H1 (cell line): ENCODE results near the gene PLA2G4A. TPM values are rescaled to one million over a fixed set of nuclear protein-coding genes. Genes with fewer than 3 reads are reported as not detected.
A peak's percentile ranks its signal among the peaks of the same experiment; 100 is the strongest.

Experiments
- CTCF ChIA-PET: fragments of 300-600 bp; sonication (Branson Sonifier 250); formaldehyde crosslinking; loops from one replicate; lab custom pipeline; 2021; ENCODE audit not compliant: partially characterized antibody; lab: Charles Lee
- POLR2A ChIA-PET: fragments of 300-600 bp; sonication (Branson Sonifier 250); formaldehyde crosslinking; loops from one replicate; lab custom pipeline; 2021; ENCODE audit warnings: inconsistent platforms; ENCODE audit not compliant: partially characterized antibody; lab: Charles Lee
- DNase-seq, 2 experiments: peaks; one replicate each; pipeline versions ENCODE4 v3.0.0 to v3.0.0-alpha.2; 2010 to 2022; ENCODE audit warnings: low spot score in 2 of 2, low read depth in 1 of 2, mixed read lengths in 1 of 2
- FAIRE-seq: peaks from 2 replicates; lab custom pipeline; 2011; peaks lifted over from hg19 to GRCh38; lab: Jason Lieb, UNC
- H2AFZ ChIP-seq: 2 replicates; pipeline ENCODE4 v1.8.1; 2012; ENCODE audit warnings: low read length, inconsistent platforms
- H2AK5ac ChIP-seq: 2 replicates; pipeline ENCODE4 v1.6.1; 2013; ENCODE audit warnings: low read depth, low read length
- H2BK120ac ChIP-seq: replicated peaks from 2 replicates; pipeline ENCODE3; 2013; ENCODE audit warnings: low read depth, low read length, inconsistent platforms
- H2BK12ac ChIP-seq: 2 replicates; pipeline ENCODE4 v1.6.1; 2013; ENCODE audit warnings: low read depth, low read length
- H2BK15ac ChIP-seq: 2 replicates; pipeline ENCODE4 v1.6.1; 2013; ENCODE audit warnings: low read length
- H2BK20ac ChIP-seq: 2 replicates; pipeline ENCODE4 v1.6.1; 2013; ENCODE audit warnings: low read length
- H2BK5ac ChIP-seq: 2 replicates; pipeline ENCODE4 v1.6.1; 2013; ENCODE audit warnings: low read depth, low read length
- H3K14ac ChIP-seq: 2 replicates; pipeline ENCODE4 v1.6.1; 2013; ENCODE audit warnings: inconsistent platforms; ENCODE audit not compliant: insufficient read length
- H3K18ac ChIP-seq: 2 replicates; pipeline ENCODE4 v1.6.1; 2013; ENCODE audit warnings: low read length; ENCODE audit errors: extremely low read depth
- H3K23ac ChIP-seq: 2 replicates; pipeline ENCODE4 v1.6.1; 2013; ENCODE audit warnings: inconsistent platforms; ENCODE audit not compliant: insufficient read length
- H3K23me2 ChIP-seq: 2 replicates; pipeline ENCODE4 v1.6.1; 2013; ENCODE audit warnings: low read depth, low read length
- H3K27ac ChIP-seq: 2 replicates; pipeline ENCODE4 v1.6.1; 2011; ENCODE audit warnings: low read depth, low read length, inconsistent platforms
- H3K27me3 ChIP-seq, 4 experiments: replicated peaks in 1 of 4; 1 replicate in 1 of 4; 2 replicates in 3 of 4; pipeline versions ENCODE4 v1.6.1 to v1.8.1; 2011 to 2013; ENCODE audit warnings: low read length in 3 of 4, mild to moderate bottlenecking in 3 of 4, inconsistent platforms in 2 of 4, mixed read lengths in 2 of 4, moderate library complexity in 1 of 4; ENCODE audit not compliant: control insufficient read depth in 3 of 4, insufficient read depth in 3 of 4; ENCODE audit errors: extremely low read depth in 1 of 4
- H3K36me3 ChIP-seq, 4 experiments: 2 replicates each; pipeline versions ENCODE4 v1.6.1 to v1.8.1; 2011 to 2013; ENCODE audit warnings: mild to moderate bottlenecking in 4 of 4, low read length in 3 of 4, moderate library complexity in 2 of 4, control low read depth in 1 of 4, inconsistent platforms in 1 of 4; ENCODE audit not compliant: insufficient read depth in 4 of 4, control insufficient read depth in 2 of 4
- H3K4ac ChIP-seq: replicated peaks from 2 replicates; pipeline ENCODE3; 2013; ENCODE audit warnings: low read length, low read depth, mixed read lengths, inconsistent platforms; ENCODE audit not compliant: insufficient read length
- H3K4me1 ChIP-seq, 4 experiments: replicated peaks in 1 of 4; 1 replicate in 1 of 4; 2 replicates in 3 of 4; pipeline versions ENCODE4 v1.6.1 to v1.8.1; 2011 to 2013; ENCODE audit warnings: low read length in 3 of 4, inconsistent platforms in 2 of 4, mixed read lengths in 1 of 4; ENCODE audit not compliant: insufficient read depth in 4 of 4, control insufficient read depth in 3 of 4
- H3K4me2 ChIP-seq, 2 experiments: 2 replicates each; pipeline versions ENCODE4 v1.6.1 to v1.8.1; 2011 to 2013; ENCODE audit warnings: low read depth in 2 of 2, low read length in 2 of 2, control low read depth in 1 of 2, inconsistent platforms in 1 of 2, mild to moderate bottlenecking in 1 of 2; ENCODE audit not compliant: insufficient read depth in 1 of 2
- H3K4me3 ChIP-seq, 4 experiments: fragments of 200-600, 300-600 bp in 1 of 4; sonication (generic), shearing (Covaris generic), sonication (Bioruptor Twin) in 1 of 4; 2 replicates each; pipeline versions ENCODE4 v1.5.1 to v1.8.1; 2011 to 2016; ENCODE audit warnings: low read length in 4 of 4, low read depth in 3 of 4, control low read depth in 2 of 4, inconsistent platforms in 2 of 4, mild to moderate bottlenecking in 2 of 4, mixed read lengths in 1 of 4, moderate library complexity in 1 of 4; ENCODE audit not compliant: insufficient read depth in 2 of 4; ENCODE audit errors: extremely low read depth in 1 of 4
- H3K56ac ChIP-seq: replicated peaks from 2 replicates; pipeline ENCODE3; 2013; ENCODE audit warnings: low read depth, mild to moderate bottlenecking, mixed read lengths, low read length, inconsistent platforms; ENCODE audit not compliant: insufficient read length
- H3K79me1 ChIP-seq: 2 replicates; pipeline ENCODE4 v1.6.1; 2013; ENCODE audit warnings: low read depth, low read length, control low read depth
- H3K79me2 ChIP-seq, 2 experiments: 2 replicates each; pipeline versions ENCODE4 v1.6.1 to v1.8.1; 2012 to 2013; ENCODE audit warnings: low read length in 2 of 2, mild to moderate bottlenecking in 2 of 2, inconsistent platforms in 1 of 2; ENCODE audit not compliant: insufficient read depth in 2 of 2, control insufficient read depth in 1 of 2
- H3K9ac ChIP-seq, 4 experiments: replicated peaks in 1 of 4; 1 replicate in 1 of 4; 2 replicates in 3 of 4; pipeline versions ENCODE4 v1.6.1 to v1.8.1; 2011 to 2013; ENCODE audit warnings: low read depth in 3 of 4, low read length in 3 of 4, control low read depth in 2 of 4, mild to moderate bottlenecking in 2 of 4, moderate library complexity in 2 of 4, inconsistent platforms in 1 of 4; ENCODE audit errors: extremely low read depth in 1 of 4
- H3K9me3 ChIP-seq, 2 experiments: 2 replicates each; pipeline versions ENCODE4 v1.6.1 to v1.8.1; 2012 to 2013; ENCODE audit warnings: mild to moderate bottlenecking in 2 of 2, moderate library complexity in 2 of 2, control low read depth in 1 of 2, inconsistent platforms in 1 of 2, low read depth in 1 of 2, low read length in 1 of 2, mixed read lengths in 1 of 2; ENCODE audit not compliant: insufficient read depth in 2 of 2
- H4K20me1 ChIP-seq, 2 experiments: replicated peaks in 1 of 2; 2 replicates each; pipeline versions ENCODE3 to v1.8.1; 2011 to 2013; ENCODE audit warnings: inconsistent platforms in 2 of 2, low read length in 2 of 2, mild to moderate bottlenecking in 1 of 2; ENCODE audit not compliant: insufficient read depth in 2 of 2, control insufficient read depth in 1 of 2
- H4K5ac ChIP-seq: 2 replicates; pipeline ENCODE4 v1.6.1; 2013; ENCODE audit warnings: low read length, low read depth, mixed read lengths, inconsistent platforms; ENCODE audit not compliant: insufficient read length
- H4K8ac ChIP-seq: 2 replicates; pipeline ENCODE4 v1.8.0; 2013; ENCODE audit warnings: mild to moderate bottlenecking, moderate library complexity, low read length, inconsistent platforms; ENCODE audit not compliant: insufficient read depth; ENCODE audit errors: extremely low read depth
- H4K91ac ChIP-seq: replicated peaks from 2 replicates; pipeline ENCODE3; 2013; ENCODE audit warnings: low read length, mixed read lengths, inconsistent platforms; ENCODE audit not compliant: insufficient read length
- CBX8 ChIP-seq: fragments of 300-800, 300-1000 bp; sonication (generic); IDR thresholded peaks from 2 replicates; pipeline ENCODE4 v1.7.1; 2016; ENCODE audit warnings: low read depth, low read length, borderline replicate concordance
- CHD1 ChIP-seq: IDR thresholded peaks from 2 replicates; pipeline ENCODE4 v1.6.1; 2012; ENCODE audit warnings: low read depth, low read length, improper control_type of control experiment
- GTF2F1 ChIP-seq: IDR thresholded peaks from 2 replicates; pipeline ENCODE4 v1.6.1; 2012; ENCODE audit warnings: low read depth, low read length, improper control_type of control experiment, borderline replicate concordance
- JUND ChIP-seq: IDR thresholded peaks from 2 replicates; pipeline ENCODE4 v1.6.1; 2011; ENCODE audit warnings: mild to moderate bottlenecking, improper control_type of control experiment, low read length
- PHF8 ChIP-seq: fragments of 200-600 bp; sonication (generic); conservative IDR thresholded peaks from 2 replicates; pipeline ENCODE4 v1.7.1; 2012; ENCODE audit warnings: low read depth, mild to moderate bottlenecking, inconsistent platforms, low read length, moderate library complexity
- SP4 ChIP-seq: IDR thresholded peaks from 2 replicates; pipeline ENCODE4 v1.6.1; 2012; ENCODE audit warnings: low read length, inconsistent platforms
- SUZ12 ChIP-seq: fragments of 200-600 bp; sonication (generic); IDR thresholded peaks from 2 replicates; pipeline ENCODE4 v1.6.1; 2012; ENCODE audit warnings: mild to moderate bottlenecking, inconsistent platforms, low read length, moderate library complexity, mixed read lengths
- TBP ChIP-seq: IDR thresholded peaks from 2 replicates; pipeline ENCODE4 v1.6.1; 2011; ENCODE audit warnings: low read depth, low read length, improper control_type of control experiment
- WGBS, 2 experiments: shearing (Covaris generic) in 1 of 2; methylation state at CpG; one replicate each; pipeline versions ENCODE4 v1.1.6 to v1.1.7; 2013 to 2015; ENCODE audit warnings: low lambda C conversion rate in 2 of 2, mixed read lengths in 2 of 2, inconsistent platforms in 1 of 2, low coverage in 1 of 2, missing lambda C conversion rate in 1 of 2; ENCODE audit not compliant: insufficient replicate concordance in 2 of 2, insufficient coverage in 1 of 2, insufficient read length in 1 of 2; ENCODE audit errors: extremely low coverage in 1 of 2, missing lambda C conversion rate in 1 of 2; 5-methylcytosine and 5-hydroxymethylcytosine counted together
- polyA plus RNA-seq, 7 experiments: library from polyadenylated mRNA; depleted of rRNA in 3 of 7; stranded (reverse) in 5 of 7; unstranded in 2 of 7; fragments of >200 nt in 5 of 7; fragments of 200-250 nt in 2 of 7; gene quantifications; 1 replicate in 5 of 7; 2 replicates in 1 of 7; 4 replicates in 1 of 7; pipeline versions ENCODE4 v1.2.1 to v1.2.3, GENCODE V29; 2011 to 2013; ENCODE audit warnings: missing spikeins in 2 of 7, mixed read lengths in 2 of 7
- total RNA-seq: library from RNA; stranded (reverse); fragmentation: NEBNext Ultra II Directional; extraction: Animal tissue kit (Norgen Biotek cat#: 25700); gene quantifications from 2 replicates; pipeline ENCODE4 v1.2.1, GENCODE V29; 2021
- TF ChIP-seq, protein P1 (sequence below): IDR thresholded peaks from 2 replicates; pipeline ENCODE4 v1.6.1; 2012; ENCODE audit warnings: low read length, inconsistent platforms
- TF ChIP-seq, protein P2 (sequence below), 3 experiments: IDR thresholded peaks; 1 replicate in 2 of 3; 2 replicates in 1 of 3; pipeline versions ENCODE4 v1.5.1 to v1.6.1; 2011; ENCODE audit warnings: low read length in 3 of 3, mild to moderate bottlenecking in 3 of 3, inconsistent platforms in 2 of 3, low read depth in 1 of 3, moderate library complexity in 1 of 3; ENCODE audit not compliant: insufficient read depth in 1 of 3; ENCODE audit errors: control extremely low read depth in 1 of 3

PLA2G4A gene
- total and polyA plus RNA-seq, 2 of the 8 experiments (the other 6 are each of a cell fraction or from before 2014, with no cell fraction given) = 0.63 to 1.4 TPM

GRCh38 chr1:186999506-186999905, 170.8 kb downstream of the PLA2G4A start:
- no peak overlapping the region for H2BK20ac ChIP-seq
- no peak overlapping the region for H3K56ac ChIP-seq
- no peak overlapping the region for H3K4me3 ChIP-seq
- H2BK120ac ChIP-seq = no peak overlapping the region
- H3K4ac ChIP-seq = no peak overlapping the region
- H3K18ac ChIP-seq = no peak overlapping the region
- H3K79me2 ChIP-seq = no peaks in the 10 kb centered on the region
- no peak overlapping the region for H4K5ac ChIP-seq
- 85% methylated on average over 6 of the region's 6 CpGs; no CpG with 5 or more reads in 1 of the 2 experiments for WGBS, 2 experiments
- H2AFZ ChIP-seq = 0 out of 2 replicates have a peak overlapping the region, but pooled peaks have one; percentile 20
- no peaks in the 10 kb centered on the region for H4K20me1 ChIP-seq
- H3K9me3 ChIP-seq = no peaks in the 10 kb centered on the region
- H3K27me3 ChIP-seq = no peaks in the 10 kb centered on the region
- POLR2A ChIA-PET = no interaction called here
- no peak overlapping the region for H3K27ac ChIP-seq
- H3K4me1 ChIP-seq = 0 out of 7 replicates have a peak, but pooled peaks cover 0 to 2% (median 0%) of the 10 kb centered on the region in 4 experiments
- H2AK5ac ChIP-seq = no peak overlapping the region
- H3K14ac ChIP-seq = no peak overlapping the region
- no peaks in the 10 kb centered on the region for H3K79me1 ChIP-seq
- CTCF ChIA-PET = no interaction called here
- no peak overlapping the region for H2BK15ac ChIP-seq
- no peak overlapping the region for H3K23ac ChIP-seq
- no peak overlapping the region for H3K4me2 ChIP-seq
- no peak overlapping the region for H2BK12ac ChIP-seq
- H4K8ac ChIP-seq = no peak overlapping the region
- DNase-seq (no peak), FAIRE-seq (no peak)
- H3K36me3 ChIP-seq = no peaks in the 10 kb centered on the region
- H2BK5ac ChIP-seq = no peak overlapping the region
- no peaks in the 10 kb centered on the region; the same call in 1 of the 2 replicates for H3K23me2 ChIP-seq
- H4K91ac ChIP-seq = no peak overlapping the region
- no peak overlapping the region for H3K9ac ChIP-seq
- TF ChIP-seq SUZ12 = no peak
- no peak for TF ChIP-seq TBP
- TF ChIP-seq SP4 = no peak
- no peak for TF ChIP-seq CHD1
- no peak for TF ChIP-seq PHF8
- no peak for TF ChIP-seq JUND
- TF ChIP-seq, protein P1, sequence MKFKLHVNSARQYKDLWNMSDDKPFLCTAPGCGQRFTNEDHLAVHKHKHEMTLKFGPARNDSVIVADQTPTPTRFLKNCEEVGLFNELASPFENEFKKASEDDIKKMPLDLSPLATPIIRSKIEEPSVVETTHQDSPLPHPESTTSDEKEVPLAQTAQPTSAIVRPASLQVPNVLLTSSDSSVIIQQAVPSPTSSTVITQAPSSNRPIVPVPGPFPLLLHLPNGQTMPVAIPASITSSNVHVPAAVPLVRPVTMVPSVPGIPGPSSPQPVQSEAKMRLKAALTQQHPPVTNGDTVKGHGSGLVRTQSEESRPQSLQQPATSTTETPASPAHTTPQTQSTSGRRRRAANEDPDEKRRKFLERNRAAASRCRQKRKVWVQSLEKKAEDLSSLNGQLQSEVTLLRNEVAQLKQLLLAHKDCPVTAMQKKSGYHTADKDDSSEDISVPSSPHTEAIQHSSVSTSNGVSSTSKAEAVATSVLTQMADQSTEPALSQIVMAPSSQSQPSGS = no peak
- TF ChIP-seq GTF2F1 = no peak
- no peak for TF ChIP-seq CBX8
- TF ChIP-seq, protein P2, sequence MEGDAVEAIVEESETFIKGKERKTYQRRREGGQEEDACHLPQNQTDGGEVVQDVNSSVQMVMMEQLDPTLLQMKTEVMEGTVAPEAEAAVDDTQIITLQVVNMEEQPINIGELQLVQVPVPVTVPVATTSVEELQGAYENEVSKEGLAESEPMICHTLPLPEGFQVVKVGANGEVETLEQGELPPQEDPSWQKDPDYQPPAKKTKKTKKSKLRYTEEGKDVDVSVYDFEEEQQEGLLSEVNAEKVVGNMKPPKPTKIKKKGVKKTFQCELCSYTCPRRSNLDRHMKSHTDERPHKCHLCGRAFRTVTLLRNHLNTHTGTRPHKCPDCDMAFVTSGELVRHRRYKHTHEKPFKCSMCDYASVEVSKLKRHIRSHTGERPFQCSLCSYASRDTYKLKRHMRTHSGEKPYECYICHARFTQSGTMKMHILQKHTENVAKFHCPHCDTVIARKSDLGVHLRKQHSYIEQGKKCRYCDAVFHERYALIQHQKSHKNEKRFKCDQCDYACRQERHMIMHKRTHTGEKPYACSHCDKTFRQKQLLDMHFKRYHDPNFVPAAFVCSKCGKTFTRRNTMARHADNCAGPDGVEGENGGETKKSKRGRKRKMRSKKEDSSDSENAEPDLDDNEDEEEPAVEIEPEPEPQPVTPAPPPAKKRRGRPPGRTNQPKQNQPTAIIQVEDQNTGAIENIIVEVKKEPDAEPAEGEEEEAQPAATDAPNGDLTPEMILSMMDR (IDR thresholded peaks at IDR 0.05; ENCODE audit: control extremely low read depth in 1 of 3, insufficient read depth in 1 of 3, low read depth in 1 of 3, low read length in 3 of 3) = no peak
